ENCODE data around the gene FASN. TPM values are rescaled to one million over a fixed set of nuclear protein-coding genes. Genes with fewer than 3 reads are reported as not detected.

The FASN gene
- total RNA-seq, 3 donors from 2014 or later, result 87.2 to 115 (median 102) TPM

DNA sequence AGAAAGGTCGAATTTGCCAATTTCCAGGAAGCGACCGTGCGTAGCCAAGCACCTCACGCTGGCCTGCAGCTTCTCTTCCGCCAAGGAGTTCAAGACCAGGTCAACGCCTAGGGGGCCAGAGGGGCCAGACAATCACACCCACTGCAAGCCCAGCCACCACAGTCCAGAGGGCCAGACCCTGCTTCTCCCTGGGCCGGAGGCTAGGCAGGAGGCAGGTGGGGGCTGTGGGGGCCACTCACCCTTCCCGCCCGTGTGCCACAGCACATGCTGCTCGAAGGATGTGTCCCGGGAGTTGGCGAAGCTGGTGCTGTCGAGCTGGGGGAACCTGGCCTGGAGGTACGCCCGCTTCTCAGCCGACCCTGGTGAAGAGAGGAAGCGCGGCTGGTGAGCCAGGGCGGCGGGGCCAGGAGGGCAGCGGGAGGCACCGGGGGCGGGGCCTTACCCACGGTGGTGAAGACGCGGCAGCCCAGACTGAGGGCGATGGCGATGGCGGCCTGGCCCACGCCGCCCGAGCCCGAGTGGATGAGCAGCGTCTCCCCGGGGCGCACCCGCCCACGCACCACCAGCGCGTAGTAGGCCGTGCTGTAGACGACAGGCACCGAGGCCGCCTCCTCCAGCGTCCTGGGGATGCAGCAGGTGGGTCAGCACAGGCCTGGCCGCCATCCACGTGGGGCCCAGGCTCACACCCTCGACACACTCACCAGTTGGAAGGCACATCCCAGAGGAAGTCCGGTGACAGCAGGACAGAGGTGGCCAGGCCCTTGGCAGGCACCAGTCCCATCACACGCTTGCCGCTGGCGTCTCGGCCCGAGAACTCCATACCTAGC, 14.3 kb downstream of the FASN start:
- Histone ChIP-seq H3K4me1 (ENCODE audit: low read depth) (no peaks in the 10 kb centered on the region), H3K36me3 (ENCODE audit: low read depth) (peaks cover 30% of the 10 kb centered on the region), H3K9me3 (no peaks in the 10 kb centered on the region), H3K4me3 (no peak overlapping the region)
- ATAC-seq (no peak), DNase-seq (no peak)
- intact Hi-C loops (cut with DNase I, micrococcal nuclease), result no loop called here
- TF ChIP-seq, protein P1, sequence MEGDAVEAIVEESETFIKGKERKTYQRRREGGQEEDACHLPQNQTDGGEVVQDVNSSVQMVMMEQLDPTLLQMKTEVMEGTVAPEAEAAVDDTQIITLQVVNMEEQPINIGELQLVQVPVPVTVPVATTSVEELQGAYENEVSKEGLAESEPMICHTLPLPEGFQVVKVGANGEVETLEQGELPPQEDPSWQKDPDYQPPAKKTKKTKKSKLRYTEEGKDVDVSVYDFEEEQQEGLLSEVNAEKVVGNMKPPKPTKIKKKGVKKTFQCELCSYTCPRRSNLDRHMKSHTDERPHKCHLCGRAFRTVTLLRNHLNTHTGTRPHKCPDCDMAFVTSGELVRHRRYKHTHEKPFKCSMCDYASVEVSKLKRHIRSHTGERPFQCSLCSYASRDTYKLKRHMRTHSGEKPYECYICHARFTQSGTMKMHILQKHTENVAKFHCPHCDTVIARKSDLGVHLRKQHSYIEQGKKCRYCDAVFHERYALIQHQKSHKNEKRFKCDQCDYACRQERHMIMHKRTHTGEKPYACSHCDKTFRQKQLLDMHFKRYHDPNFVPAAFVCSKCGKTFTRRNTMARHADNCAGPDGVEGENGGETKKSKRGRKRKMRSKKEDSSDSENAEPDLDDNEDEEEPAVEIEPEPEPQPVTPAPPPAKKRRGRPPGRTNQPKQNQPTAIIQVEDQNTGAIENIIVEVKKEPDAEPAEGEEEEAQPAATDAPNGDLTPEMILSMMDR (IDR thresholded peaks at IDR 0.05), result no peak

DNA sequence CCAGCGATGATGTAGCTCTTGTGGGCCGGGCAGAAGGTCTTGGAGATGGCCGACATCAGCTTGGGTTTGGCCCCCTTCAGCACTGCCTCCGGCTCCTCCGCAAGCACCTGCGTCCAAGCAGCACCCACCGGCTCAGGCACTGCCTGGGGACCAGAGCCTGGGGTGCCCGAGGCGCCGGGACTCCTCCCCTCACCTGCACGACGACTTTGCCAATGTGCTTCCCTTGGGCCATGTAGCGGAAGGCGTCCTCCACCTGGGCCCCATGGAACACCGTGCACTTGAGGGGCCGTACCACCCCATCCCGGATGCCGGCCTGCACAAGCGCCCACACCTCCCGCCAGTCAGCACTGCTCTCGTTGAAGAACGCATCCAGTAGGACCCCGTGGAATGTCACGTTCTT, 15.0 kb downstream of the FASN start:
- Histone ChIP-seq H3K4me3 (no peak overlapping the region), H3K9me3 (no peaks in the 10 kb centered on the region), H3K4me1 (ENCODE audit: low read depth) (no peaks in the 10 kb centered on the region), H3K36me3 (ENCODE audit: low read depth) (peaks cover 22% of the 10 kb centered on the region)
- intact Hi-C loops (cut with DNase I, micrococcal nuclease), result no loop called here
- DNase-seq (no peak), ATAC-seq (no peak)
- TF ChIP-seq, protein P1 (IDR thresholded peaks at IDR 0.05), result no peak

DNA sequence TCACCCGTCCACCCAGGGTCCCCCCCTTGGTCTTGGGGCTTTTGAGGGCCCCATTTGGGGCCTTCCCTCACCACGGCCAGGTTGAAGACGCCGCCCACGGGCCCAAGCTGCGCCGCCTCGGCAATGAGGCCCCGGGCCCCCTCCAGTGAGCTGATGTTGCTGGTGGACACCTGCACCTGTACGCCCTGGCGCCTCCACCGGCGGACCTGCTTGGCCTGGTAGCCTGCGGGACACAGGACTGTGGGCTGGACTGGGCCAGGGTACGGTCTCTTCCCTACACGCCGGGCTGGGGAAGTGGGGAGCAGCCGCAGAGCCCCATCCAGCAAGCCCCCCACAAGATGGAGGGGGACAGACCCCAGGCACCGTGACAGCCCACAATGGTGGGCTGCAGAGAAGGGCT, 15.6 kb downstream of the FASN start:
- H3K9me3 ChIP-seq, result no peaks in the 10 kb centered on the region
- ATAC-seq, result no peak
- peaks cover 20% of the 10 kb centered on the region for H3K36me3 ChIP-seq (ENCODE audit: low read depth)
- H3K4me1 ChIP-seq (ENCODE audit: low read depth), result no peaks in the 10 kb centered on the region
- intact Hi-C loops (cut with DNase I, micrococcal nuclease), result no loop called here
- DNase-seq, result no peak
- H3K4me3 ChIP-seq, result no peak overlapping the region
- TF ChIP-seq, protein P1 (IDR thresholded peaks at IDR 0.05), result no peak

DNA sequence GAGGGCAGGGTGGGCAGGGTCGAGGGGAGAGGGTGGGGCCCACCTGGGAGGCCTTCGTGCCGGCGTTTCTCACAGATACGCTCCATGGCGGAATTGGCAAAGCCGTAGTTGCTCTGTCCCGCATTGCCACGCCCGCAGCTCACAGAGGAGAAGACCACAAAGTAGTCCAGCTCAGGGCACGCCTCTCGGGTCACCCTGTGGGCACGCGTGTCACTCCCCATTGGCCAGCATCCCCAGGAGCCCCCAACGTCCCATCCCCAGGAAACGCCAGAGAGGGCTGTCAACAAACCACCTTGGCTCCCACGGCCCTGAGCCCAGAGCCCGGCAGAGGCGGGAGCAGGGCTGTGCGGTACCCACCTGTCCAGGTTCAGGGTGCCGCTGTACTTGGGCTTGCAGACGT, 16.1 kb downstream of the FASN start:
- no peak for ATAC-seq
- no peaks in the 10 kb centered on the region for H3K9me3 ChIP-seq
- intact Hi-C loops (cut with DNase I, micrococcal nuclease), result no loop called here
- no peaks in the 10 kb centered on the region for H3K4me1 ChIP-seq (ENCODE audit: low read depth)
- peaks cover 20% of the 10 kb centered on the region for H3K36me3 ChIP-seq (ENCODE audit: low read depth)
- DNase-seq, result no peak
- TF ChIP-seq, protein P1 (IDR thresholded peaks at IDR 0.05), result no peak
- H3K4me3 ChIP-seq, result no peak overlapping the region

DNA sequence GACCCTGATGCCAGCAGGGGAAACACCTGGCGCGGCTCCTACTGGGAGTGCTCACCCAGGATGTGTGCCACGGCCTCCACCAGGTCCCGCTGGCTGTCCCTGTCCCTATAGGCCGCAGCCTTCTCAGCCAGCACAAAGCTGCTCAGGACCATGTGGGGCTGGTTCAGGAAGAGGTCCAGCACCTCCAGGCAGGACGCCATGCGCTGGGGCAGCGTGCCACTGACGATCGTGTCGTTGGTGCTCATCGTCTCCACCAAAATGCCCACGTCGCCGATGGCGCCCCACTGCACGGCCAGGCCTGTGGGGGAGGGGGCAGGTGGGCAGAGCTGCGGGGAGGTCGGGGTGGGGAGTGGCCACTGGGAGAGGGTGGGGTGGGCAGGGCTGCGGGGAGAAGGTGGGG, 16.5 kb downstream of the FASN start:
- intact Hi-C loops (cut with DNase I, micrococcal nuclease), result no loop called here
- DNase-seq (no peak), ATAC-seq (no peak)
- H3K4me3 ChIP-seq, result no peak overlapping the region
- TF ChIP-seq, protein P1 (IDR thresholded peaks at IDR 0.05), result no peak
- peaks cover 20% of the 10 kb centered on the region for H3K36me3 ChIP-seq (ENCODE audit: low read depth)
- no peaks in the 10 kb centered on the region for H3K4me1 ChIP-seq (ENCODE audit: low read depth)
- H3K9me3 ChIP-seq, result no peaks in the 10 kb centered on the region

All from mucosa of descending colon (tissue), 3 donors.